GM23338 (cell line): Measurements from ENCODE around the gene ZNF778.

Experiments used
- POLR2AphosphoS5 ChIP-seq: IDR thresholded peaks from 2 replicates; pipeline ENCODE4 v1.6.1; 2016; ENCODE audit warnings: antibody characterized with exemption, low read depth
- TF ChIP-seq, protein P1 (sequence below), 2 experiments: fragments of 200-600 bp in 1 of 2; sonication (generic) in 1 of 2; conservative IDR thresholded peaks; 2 replicates each; pipeline versions ENCODE4 v1.5.1 to v1.6.1; 2016 to 2017; ENCODE audit warnings: antibody characterized with exemption in 2 of 2, low read depth in 2 of 2, mild to moderate bottlenecking in 2 of 2, moderate library complexity in 1 of 2

DNA sequence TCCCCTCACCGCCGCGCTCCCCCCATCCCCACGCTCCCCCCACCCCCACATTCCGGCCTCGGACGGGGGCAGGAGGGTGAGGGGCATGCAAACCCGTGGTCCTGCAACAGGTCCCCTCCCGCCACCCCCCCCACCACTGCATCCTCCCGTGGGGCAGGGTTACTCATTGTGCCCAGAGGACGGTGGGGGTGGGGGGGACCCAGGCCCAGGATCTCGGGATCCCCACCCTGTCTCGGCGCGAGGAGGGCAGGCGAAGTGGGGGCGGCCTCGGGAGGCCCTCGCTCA, 25.7 kb upstream of the ZNF778 start:
- TF ChIP-seq, protein P1, sequence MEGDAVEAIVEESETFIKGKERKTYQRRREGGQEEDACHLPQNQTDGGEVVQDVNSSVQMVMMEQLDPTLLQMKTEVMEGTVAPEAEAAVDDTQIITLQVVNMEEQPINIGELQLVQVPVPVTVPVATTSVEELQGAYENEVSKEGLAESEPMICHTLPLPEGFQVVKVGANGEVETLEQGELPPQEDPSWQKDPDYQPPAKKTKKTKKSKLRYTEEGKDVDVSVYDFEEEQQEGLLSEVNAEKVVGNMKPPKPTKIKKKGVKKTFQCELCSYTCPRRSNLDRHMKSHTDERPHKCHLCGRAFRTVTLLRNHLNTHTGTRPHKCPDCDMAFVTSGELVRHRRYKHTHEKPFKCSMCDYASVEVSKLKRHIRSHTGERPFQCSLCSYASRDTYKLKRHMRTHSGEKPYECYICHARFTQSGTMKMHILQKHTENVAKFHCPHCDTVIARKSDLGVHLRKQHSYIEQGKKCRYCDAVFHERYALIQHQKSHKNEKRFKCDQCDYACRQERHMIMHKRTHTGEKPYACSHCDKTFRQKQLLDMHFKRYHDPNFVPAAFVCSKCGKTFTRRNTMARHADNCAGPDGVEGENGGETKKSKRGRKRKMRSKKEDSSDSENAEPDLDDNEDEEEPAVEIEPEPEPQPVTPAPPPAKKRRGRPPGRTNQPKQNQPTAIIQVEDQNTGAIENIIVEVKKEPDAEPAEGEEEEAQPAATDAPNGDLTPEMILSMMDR (conservative IDR thresholded peaks at IDR 0.05; ENCODE audit: low read depth in 2 of 2) = no peak
- no peak for TF ChIP-seq POLR2AphosphoS5
